HG03342 (cell line): ENCODE results near the gene TBC1D14.

ENCODE experiments used
- ATAC-seq: cut with Tn5 transposase; IDR thresholded peaks from one replicate; pipeline ENCODE4 v1.9.1; 2021; ENCODE audit warnings: mild to moderate bottlenecking, moderate library complexity; ENCODE audit not compliant: unreplicated experiment

Gene TBC1D14, protein sequence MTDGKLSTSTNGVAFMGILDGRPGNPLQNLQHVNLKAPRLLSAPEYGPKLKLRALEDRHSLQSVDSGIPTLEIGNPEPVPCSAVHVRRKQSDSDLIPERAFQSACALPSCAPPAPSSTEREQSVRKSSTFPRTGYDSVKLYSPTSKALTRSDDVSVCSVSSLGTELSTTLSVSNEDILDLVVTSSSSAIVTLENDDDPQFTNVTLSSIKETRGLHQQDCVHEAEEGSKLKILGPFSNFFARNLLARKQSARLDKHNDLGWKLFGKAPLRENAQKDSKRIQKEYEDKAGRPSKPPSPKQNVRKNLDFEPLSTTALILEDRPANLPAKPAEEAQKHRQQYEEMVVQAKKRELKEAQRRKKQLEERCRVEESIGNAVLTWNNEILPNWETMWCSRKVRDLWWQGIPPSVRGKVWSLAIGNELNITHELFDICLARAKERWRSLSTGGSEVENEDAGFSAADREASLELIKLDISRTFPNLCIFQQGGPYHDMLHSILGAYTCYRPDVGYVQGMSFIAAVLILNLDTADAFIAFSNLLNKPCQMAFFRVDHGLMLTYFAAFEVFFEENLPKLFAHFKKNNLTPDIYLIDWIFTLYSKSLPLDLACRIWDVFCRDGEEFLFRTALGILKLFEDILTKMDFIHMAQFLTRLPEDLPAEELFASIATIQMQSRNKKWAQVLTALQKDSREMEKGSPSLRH

DNA sequence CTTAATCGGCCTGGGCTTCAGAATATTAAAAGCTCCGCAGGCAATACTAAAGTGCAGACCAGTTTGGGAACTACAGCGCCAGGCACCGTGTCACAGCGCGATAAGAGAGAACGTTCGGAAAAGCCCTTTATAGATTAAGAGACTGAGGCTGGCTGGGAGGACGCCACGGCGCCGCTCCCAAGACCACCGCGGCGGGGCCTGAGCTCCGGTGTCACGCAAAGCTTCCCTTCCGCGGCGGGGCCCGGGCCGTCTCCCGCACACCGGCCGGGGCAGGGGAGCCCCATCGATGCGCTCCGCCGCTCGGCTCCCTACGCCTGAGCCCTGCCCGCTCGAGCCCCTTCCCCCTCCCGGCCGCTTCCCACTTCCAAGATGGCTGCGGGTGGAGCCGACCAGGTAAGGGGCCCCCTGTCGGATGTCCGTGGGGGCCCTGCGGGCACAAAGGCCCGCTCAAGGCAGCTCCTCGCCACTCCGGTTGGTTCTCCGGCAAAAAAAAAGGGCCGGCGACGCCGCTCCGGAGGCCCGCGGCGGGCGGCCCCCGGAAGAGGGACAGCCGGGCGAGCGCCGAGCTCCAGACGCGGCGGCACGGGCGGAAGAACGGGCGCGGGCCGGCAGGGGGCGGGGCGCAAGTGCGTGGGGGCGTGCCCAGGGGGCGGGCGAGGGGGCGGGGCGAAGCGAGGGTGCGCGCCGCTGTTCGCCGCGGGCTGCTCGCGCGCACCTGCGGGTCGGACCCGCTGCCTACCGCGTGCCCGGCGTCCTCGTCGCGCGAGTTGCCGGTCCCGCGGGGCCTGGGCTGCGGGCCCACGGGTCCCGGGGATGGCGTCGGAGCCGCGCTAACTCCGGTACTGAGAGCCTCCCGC lies at the start of gene TBC1D14:
TBC1D14 (plus strand) TSS at position 714 of the 857 bp plus-strand sequence. CDS start 13,564 bp downstream, outside the sequence.
- peak; percentile 86 for ATAC-seq

DNA sequence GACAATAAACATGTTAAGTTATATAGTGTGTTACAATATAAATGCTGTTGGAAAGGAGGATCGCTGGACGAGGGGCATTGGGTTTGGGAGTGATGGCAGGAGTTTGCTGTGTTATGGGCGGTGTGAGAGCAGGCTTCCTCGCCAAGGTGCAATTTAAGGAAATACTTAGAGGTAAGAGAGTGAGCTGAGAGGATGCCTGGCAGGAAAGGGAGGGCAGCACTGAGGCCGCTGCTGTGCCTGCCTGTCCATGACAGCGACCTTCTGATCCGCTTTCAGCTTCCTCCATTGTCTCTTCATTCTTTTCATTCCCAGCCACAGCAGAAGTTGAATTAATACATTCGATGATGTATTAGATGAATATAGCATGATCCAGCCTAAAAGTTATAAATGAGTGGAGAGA lies 41.2 kb upstream of the TBC1D14 start:
- ATAC-seq, result no peak

DNA sequence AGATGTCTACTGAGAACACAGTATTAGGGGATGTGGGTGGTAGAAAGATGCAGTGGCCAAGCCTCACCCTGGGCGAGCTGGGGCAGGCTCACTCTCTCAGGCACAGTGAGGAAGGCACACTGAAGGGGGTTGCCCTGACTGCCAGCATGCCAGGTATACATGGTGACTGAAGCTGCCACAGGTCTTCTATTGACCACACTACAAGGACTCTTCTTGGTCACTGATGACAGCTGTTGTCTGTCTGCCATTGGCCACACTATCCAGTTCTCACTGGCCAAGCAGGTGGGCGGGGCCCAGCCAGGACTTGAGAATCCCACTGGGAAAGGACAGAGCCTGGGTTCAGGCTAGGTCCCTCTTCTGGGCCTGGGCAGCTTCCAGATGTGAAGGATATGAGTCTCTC lies 39.7 kb upstream of the TBC1D14 start:
- no peak for ATAC-seq

DNA sequence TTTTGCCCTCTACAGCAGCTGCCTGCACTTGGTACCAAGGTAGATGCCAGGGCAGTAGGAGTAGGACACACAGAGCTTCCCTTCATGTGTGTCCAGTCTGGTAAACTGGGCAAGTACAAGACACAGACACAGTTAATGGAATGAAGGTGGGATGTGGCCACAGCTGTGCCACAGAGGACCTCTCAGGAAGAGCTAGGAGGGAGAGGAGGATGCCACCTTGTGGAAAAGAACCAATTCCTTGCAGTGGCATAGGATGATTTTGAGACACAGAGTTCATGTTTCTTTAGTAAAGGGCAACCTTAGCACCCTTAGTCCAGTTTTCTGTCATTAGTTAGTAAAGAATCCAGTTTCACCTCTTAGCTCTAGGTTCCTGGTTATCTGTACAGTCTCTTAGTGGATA lies 36.3 kb upstream of the TBC1D14 start:
- ATAC-seq, result no peak

DNA sequence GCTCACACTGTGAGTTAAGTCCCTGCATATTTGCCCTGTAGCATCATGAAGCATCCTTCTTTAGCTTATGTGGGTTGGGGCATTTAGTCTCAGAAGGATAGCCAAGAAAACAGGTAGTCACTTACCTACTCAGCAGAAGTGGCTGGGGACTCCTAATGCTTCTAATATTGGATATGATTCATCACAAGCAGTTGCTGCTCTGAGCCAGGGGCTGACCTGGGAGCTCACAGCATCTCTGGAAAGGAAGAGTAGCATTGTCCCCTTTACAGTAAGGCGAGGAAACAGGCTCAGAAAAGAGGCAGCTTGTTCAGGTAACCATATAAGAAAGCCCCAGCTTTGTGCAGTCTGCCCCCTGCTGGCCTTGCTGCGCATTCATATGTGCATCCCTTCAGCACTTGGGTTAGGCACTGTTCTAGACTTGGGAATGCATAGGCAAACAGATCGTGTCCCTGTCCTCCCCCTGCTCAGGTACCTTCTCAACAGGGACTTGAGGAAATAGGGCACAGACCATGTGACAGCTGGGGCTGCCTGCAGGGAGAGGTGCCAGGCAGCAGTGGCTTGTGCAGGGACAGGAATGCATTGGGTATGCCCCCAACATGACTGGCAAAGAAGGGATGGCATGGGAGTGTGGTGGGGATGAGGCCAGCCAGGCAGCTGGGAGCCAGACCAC lies 35.7 kb upstream of the TBC1D14 start:
- ATAC-seq, result peak; percentile 75

DNA sequence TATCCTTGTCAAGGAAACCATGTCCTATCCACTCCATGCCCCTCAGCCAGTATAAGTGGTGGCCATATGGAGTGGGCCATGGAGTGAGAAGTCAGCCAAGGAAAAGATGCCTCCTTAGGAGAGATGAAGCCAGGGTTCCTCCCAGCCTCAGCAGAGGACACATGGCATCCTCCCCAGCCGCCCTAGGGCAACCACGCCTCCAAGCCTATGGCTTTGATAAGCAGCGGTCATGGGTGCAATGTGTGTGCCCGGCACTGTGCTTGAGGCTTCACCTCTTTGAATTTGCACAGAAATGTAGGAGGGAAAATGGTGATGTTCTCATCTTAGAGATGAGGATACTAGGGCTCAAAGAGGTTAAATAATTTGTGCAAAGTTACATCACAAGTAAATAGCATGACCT lies 34.6 kb upstream of the TBC1D14 start:
- no peak for ATAC-seq

DNA sequence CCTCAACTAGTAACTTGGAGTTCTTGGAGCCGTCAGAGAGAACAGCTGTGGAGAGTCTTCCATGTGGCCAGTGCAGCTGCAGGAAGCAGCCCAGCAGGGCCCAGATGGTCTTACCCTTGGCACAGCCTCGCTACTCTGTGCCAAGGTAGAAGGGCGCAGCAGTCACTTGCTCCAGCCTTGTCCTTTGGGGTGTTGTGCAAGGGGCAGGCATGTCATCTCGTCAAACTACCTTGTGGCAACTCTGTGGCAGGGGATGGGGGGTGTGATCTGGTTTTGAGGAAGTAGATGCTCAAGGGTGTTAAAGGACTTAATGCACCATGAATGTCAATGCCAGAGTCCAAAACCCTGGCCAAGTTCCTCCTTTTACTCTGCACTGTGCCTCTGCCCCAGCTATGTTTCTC lies 34.2 kb upstream of the TBC1D14 start:
- ATAC-seq, result no peak

DNA sequence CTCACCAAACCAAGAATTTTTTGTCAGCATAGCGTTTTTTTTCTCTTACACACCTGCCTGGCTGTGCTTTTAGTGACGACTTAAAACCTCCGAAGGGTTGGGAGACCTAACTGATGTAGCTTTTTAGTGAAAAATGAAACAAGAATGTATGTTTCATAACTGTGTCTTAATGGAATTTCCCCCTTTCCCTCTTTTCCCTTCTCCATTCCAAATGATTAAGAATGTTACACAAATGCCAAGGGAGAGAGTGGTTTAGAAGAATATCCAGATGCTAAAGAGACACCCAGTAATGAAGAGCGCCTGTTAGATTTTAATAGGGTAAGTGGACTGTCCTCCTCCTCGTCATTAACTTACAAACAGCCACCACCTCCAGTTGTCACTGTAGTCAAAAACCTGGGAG lies 33.2 kb upstream of the TBC1D14 start:
- ATAC-seq, result no peak

DNA sequence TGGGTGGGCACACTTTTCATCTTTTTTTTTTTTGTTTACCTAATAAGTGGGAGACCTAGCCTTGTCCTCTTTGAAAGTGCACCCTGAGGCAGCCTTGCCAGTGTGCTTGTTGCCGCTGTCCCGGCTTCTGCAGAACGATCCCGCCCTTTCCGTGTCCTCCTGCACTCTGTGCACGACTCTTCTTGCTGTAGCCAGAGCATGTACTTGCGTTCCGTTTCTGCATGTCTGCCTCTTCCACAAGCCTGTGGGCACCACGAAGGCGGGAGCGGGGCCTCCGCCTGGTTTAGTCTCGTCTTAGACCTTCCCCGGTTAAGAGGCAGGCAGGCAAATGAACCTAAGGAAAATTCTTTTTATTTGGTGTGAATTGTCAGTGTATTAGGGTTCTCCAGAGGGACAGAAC lies 32.6 kb upstream of the TBC1D14 start:
- no peak for ATAC-seq

DNA sequence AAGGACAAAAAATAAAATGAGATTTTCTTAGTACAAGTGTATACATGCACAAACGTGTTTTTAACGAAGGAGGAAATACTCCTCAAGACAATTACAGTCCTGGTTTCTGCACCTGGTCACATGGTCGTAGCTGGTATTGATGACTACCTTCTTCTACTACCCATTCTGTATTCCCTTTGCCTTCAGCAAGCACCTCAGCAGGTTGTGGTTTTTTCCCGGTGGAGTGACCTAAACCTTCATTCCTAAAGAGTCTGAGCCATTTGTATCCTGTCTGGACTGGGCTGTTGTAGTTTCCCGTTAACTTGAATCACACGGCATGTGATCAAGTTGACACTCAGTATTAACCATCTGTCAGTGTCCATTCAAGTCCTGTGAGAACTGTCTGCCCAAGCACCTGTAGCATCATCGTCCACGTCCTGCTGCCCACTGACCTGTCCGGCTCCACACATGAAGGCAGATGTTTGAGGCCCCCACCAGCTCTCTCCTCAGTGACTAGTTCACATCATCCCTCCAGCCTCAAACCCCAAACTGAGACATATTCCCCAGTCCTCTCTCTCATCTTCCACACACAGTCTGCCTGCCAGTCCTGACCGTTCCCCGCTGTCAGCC lies 31.1 kb upstream of the TBC1D14 start:
- no peak for ATAC-seq

DNA sequence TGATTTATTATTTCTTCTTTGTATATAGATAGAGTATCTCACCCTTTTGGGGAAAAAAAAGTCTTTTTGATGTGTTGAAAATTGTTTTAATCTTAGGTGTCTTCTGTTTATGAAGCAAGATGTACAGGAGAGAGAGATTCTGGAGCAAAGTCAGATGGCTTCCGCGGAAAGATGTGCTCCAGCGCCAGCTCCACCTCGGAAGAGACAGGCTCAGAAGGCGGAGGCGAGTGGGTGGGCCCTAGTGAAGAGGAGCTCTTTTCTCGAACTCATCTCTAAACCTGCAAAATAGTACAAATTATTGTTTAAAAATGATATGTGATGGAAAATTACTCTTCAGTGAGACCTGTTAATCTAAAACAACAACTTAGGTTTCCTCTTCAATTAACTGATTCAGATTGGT lies 28.9 kb upstream of the TBC1D14 start:
- no peak for ATAC-seq

DNA sequence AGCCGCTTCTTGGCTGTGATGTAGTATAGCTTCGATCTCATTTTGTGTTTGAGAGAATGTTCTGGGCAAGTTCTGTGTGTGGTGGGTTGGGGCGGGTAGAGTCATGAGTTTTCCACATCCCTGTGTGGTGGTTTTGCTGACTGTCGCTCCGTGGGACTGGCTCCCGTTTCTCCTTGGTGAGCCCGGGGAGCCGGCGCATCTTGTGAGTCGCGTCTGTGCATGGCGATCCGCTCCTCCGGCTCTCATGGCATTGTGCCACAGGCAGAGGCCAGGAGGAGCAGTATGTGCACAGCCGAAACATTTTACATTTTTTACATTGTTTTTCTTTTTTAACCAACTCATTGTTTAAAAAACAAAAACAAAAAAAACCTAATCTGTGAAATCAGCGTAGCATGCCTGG lies 27.7 kb upstream of the TBC1D14 start:
- ATAC-seq, result no peak

DNA sequence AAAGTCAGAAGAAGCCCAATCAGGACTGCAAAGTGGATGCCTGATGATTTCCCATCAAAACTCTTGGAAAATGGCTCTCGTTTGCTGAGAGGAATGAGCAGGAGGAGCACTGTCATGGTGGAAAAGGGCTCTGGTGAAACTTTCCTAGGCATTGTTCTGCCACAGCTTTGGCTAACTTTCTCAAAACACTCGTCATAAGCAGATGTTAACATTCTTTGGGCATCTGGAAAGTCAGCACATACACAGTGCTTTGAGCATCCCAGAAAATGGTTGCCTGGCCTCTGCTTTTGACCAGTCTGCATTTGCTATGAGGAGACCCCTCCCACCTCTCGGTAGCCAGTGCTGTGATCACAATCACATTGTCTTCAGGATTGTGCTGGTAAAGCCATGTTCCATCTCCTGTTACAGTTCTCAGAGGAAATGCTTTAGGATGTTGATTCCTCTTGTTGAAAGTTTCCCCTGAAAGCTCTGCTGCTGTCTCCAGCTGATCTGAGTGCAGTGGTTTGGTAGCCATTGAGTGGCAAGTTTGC lies 25.2 kb upstream of the TBC1D14 start:
- ATAC-seq, result no peak

DNA sequence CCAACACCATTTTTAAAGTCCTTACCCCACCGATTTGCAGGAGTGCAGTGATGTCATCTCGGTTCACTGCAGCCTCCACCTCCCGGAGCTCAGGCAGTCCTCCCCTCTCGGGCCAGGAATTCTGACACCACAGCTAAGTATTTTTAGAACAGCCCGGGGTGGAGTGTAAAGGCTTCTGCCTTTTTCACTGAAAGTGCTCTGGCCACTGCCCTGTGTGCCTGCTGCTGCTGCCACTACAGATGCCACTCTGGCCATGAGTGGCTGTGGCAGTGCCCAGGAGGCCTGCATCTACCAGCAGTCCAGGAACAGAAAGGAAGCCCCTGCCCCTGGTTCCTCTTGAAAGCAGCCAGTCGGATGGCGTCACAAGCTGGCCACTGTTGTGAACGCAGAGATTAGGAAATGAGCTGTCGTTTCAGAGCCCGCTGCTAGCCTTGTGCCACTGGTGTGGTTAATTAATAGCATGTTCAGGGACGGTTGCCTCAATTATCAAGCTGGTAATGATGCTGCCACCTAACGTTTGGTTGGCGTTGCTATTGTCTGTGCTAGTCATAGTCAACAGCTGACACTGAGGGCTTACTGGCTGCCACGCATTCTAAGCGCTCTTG lies 23.6 kb upstream of the TBC1D14 start:
- ATAC-seq, result no peak

DNA sequence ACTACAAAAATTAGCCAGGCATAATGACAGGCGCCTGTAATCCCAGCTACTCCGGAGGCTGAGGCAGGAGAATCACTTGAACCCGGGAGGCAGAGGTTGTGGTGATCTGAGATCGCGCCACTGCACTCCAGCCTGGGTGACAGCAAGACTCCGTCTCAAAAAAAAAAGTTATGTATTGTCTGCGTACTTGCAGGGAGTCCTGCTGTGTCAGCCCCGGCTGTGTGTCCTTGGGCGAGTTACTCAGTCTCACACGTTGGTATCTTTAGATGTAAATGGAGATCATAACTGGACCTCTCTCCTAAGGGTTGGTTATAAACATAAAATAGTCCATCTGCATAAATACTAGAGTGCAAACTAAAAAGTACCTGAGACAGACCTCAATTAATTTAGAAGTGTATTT lies 22.7 kb upstream of the TBC1D14 start:
- no peak for ATAC-seq

DNA sequence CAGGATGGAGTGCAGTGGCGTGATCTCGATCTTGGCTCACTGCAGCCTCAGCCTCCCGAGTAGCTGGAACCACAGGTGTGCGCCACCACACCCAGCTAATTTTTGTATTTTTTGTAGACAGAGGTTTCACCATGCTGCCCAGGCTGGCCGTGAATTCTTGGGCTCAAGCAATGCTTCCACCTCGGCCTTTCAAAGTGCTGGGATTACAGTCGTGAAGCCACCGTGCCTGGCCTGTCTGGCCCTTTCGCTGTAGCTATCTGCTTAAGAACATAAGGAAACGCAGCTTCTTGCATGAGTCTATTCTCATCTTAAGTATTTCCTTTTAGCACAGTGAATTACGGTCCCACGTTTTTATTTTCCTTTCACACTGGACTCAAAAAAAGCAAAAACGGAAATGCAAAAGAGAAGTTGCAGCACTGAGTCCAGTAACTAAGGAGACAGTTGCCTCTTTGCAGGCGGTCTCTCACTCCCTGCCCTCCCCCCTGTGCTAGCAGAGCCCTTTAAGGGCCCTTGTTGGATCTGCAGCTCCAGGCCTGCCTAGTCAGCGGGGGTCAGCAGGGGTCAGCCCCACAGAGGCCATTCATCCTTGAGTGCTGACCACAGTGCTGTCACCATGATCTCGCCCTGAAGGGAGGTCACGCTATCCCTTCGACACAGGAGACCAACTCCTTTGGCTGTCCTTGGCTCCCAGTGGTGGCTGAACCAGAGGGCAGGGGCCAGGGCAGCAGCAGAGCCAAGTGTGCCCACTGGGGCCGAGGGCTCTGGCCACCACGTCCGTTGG lies 21.8 kb upstream of the TBC1D14 start:
- no peak for ATAC-seq

DNA sequence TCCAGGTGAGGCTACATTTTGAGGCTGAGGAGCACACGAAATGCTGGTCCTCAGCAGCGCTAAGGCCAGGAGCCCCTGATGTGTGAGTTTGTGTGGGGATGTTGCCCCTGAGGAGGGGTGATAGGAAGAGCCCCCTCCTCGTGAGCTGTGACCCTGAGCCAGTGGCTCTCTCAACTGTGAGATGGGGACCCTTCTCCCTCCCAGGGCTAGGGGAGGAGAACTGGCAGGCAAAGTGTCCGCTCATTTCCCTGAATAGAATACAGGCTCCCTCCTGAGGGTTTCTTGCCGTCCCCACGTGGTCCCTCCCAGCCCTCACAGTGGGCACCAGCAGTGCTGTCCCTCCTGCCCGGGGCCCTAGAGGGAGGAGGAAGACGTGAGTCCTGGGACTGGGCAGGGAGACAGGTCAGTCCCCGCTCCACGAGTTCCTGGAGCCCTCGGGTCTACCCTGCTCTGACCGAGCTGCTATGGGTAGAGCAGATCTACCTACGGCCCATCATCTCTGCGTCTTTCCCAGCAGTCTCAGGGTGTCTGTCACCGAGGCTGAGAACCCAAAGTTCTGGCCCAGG lies 21.0 kb upstream of the TBC1D14 start:
- ATAC-seq, result no peak

DNA sequence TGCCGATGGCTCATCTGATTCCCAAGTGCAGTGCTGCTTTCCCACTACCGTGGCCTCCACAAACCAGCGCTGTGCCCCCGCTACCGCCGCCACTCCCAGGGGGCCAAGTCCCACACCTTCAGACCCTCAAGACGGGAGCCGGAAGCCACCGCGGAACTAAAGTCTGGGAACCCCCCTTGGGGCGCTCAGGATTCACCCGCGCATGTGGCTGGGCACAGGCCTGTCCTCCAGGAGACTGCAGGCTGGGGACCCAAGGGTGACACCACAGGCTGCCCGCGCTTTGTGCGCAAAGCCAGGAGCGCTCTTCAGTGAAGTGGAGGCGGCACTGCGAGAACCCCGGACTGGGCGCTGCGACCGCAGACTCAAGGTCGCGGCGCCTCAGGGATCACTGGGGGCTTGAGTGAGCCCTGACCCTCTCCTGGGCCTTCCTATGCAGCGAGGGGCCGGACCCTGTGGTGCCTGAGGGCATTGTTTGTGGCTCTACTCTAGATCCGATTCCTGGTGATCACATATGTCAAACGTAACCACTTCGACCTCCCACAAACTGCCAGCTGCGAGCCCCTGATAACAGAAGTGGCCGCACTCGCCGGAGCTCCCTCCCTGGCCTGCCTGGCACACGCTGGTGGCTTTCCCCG lies 20.4 kb upstream of the TBC1D14 start:
- no peak for ATAC-seq
